HEK293 (cell line): ENCODE data around the gene BMERB1.

Experiments
- CTCF ChIA-PET: fragments of 350-600 bp; formaldehyde crosslinking; extraction: SDS; loops from one replicate; lab custom pipeline; 2021; ENCODE audit warnings: antibody characterized with exemption; lab: Yijun Ruan, JAX
- POLR2A ChIA-PET: fragments of 300-600 bp; formaldehyde crosslinking; extraction: SDS; loops from one replicate; lab custom pipeline; 2020; ENCODE audit warnings: antibody characterized with exemption, inconsistent platforms; lab: Yijun Ruan, JAX
- H3K27ac ChIP-seq: fragments of 200-500 bp; sonication (Bioruptor generic); 2 replicates; pipeline ENCODE4 v1.5.1; 2014; ENCODE audit warnings: low read depth, low read length, control low read depth, inconsistent platforms; ENCODE audit errors: extremely low read depth
- H3K36me3 ChIP-seq, 2 experiments: fragments of 200-500 bp in 1 of 2; sonication (Bioruptor generic) in 1 of 2; 1 replicate in 1 of 2; 2 replicates in 1 of 2; pipeline ENCODE4 v1.5.1; 2014 to 2017; ENCODE audit warnings: inconsistent platforms in 2 of 2, low read length in 2 of 2; ENCODE audit not compliant: control insufficient read depth in 2 of 2, insufficient read depth in 1 of 2
- H3K4me1 ChIP-seq: fragments of 200-500 bp; sonication (Bioruptor generic); 2 replicates; pipeline ENCODE4 v1.5.1; 2014; ENCODE audit warnings: mild to moderate bottlenecking, low read length, inconsistent platforms; ENCODE audit not compliant: control insufficient read depth, insufficient read depth
- H3K4me3 ChIP-seq: 2 replicates; pipeline ENCODE4 v1.5.1; 2011; ENCODE audit warnings: low read depth, mild to moderate bottlenecking, control low read depth, low read length, moderate library complexity
- H3K9me3 ChIP-seq: fragments of 200-500 bp; sonication (Bioruptor generic); 2 replicates; pipeline ENCODE4 v1.5.1; 2014; ENCODE audit warnings: low read depth, low read length, inconsistent platforms; ENCODE audit not compliant: control insufficient read depth, insufficient read depth
- HOXD13 ChIP-seq: sonication (generic); formaldehyde crosslinking; IDR thresholded peaks from 2 replicates; pipeline ENCODE4 v1.8.0; 2022; ENCODE audit warnings: missing genetic modification reagents, borderline replicate concordance
- YY1 ChIP-seq: fragments of 450-650 bp; formaldehyde crosslinking; IDR thresholded peaks from 2 replicates; pipeline ENCODE4 v1.5.1; 2018; ENCODE audit warnings: missing biosample characterization, missing genetic modification characterization
- ZNF157 ChIP-seq: fragments of 450-650 bp; formaldehyde crosslinking; IDR thresholded peaks from 2 replicates; pipeline ENCODE4 v1.5.1; 2016; ENCODE audit warnings: missing biosample characterization, missing genetic modification characterization
- ZNF184 ChIP-seq: fragments of 450-650 bp; IDR thresholded peaks from 2 replicates; pipeline ENCODE4 v1.5.1; 2018; ENCODE audit warnings: missing biosample characterization, mild to moderate bottlenecking, missing genetic modification characterization
- ZNF211 ChIP-seq: fragments of 450-650 bp; formaldehyde crosslinking; IDR thresholded peaks from 2 replicates; pipeline ENCODE4 v1.5.1; 2016; ENCODE audit warnings: low read depth, missing biosample characterization, missing genetic modification characterization
- ZNF549 ChIP-seq: fragments of 450-650 bp; IDR thresholded peaks from 2 replicates; pipeline ENCODE4 v1.5.1; 2018; ENCODE audit warnings: missing biosample characterization, missing genetic modification characterization, mild to moderate bottlenecking, inconsistent platforms, moderate library complexity
- ZNF629 ChIP-seq: fragments of 450-650 bp; formaldehyde crosslinking; IDR thresholded peaks from 2 replicates; pipeline ENCODE4 v1.5.1; 2017; ENCODE audit warnings: missing biosample characterization, missing genetic modification characterization
- ZNF654 ChIP-seq: fragments of 450-650 bp; formaldehyde crosslinking; IDR thresholded peaks from 2 replicates; pipeline ENCODE4 v1.5.1; 2016; ENCODE audit warnings: low read depth, missing biosample characterization, missing genetic modification characterization
- ZNF707 ChIP-seq: fragments of 450-650 bp; formaldehyde crosslinking; IDR thresholded peaks from 2 replicates; pipeline ENCODE4 v1.5.1; 2016; ENCODE audit warnings: missing biosample characterization, missing genetic modification characterization
- ZNF768 ChIP-seq: fragments of 450-650 bp; formaldehyde crosslinking; IDR thresholded peaks from 2 replicates; pipeline ENCODE4 v1.5.1; 2018; ENCODE audit warnings: missing biosample characterization, mild to moderate bottlenecking, missing genetic modification characterization
- ZSCAN16 ChIP-seq: fragments of 450-650 bp; formaldehyde crosslinking; IDR thresholded peaks from 2 replicates; pipeline ENCODE4 v1.5.1; 2016; ENCODE audit warnings: missing biosample characterization, missing genetic modification characterization
- ZSCAN23 ChIP-seq: fragments of 450-650 bp; formaldehyde crosslinking; IDR thresholded peaks from 2 replicates; pipeline ENCODE4 v1.5.1; 2016; ENCODE audit warnings: missing biosample characterization, missing genetic modification characterization
- TF ChIP-seq, protein P1 (sequence below): fragments of 450-650 bp; formaldehyde crosslinking; IDR thresholded peaks from 2 replicates; pipeline ENCODE4 v1.5.1; 2016; ENCODE audit warnings: missing biosample characterization, missing genetic modification characterization
- TF ChIP-seq, protein P2 (sequence below): fragments of 450-650 bp; IDR thresholded peaks from 2 replicates; pipeline ENCODE4 v1.5.1; 2018; ENCODE audit warnings: missing biosample characterization, missing genetic modification characterization
- TF ChIP-seq, protein P3 (sequence below): fragments of 450-650 bp; formaldehyde crosslinking; IDR thresholded peaks from 2 replicates; pipeline ENCODE4 v1.5.1; 2016; ENCODE audit warnings: missing biosample characterization, missing genetic modification characterization, borderline replicate concordance
- TF ChIP-seq, protein P4 (sequence below): fragments of 450-650 bp; IDR thresholded peaks from 2 replicates; pipeline ENCODE4 v1.5.1; 2018; ENCODE audit warnings: missing biosample characterization, mild to moderate bottlenecking, missing genetic modification characterization
- TF ChIP-seq, protein P5 (sequence below): fragments of 450-650 bp; formaldehyde crosslinking; IDR thresholded peaks from 2 replicates; pipeline ENCODE4 v1.5.1; 2016; ENCODE audit warnings: missing biosample characterization, missing genetic modification characterization, borderline replicate concordance
- TF ChIP-seq, protein P6 (sequence below): fragments of 450-650 bp; formaldehyde crosslinking; optimal IDR thresholded peaks from 2 replicates; pipeline ENCODE3; 2016; ENCODE audit warnings: missing biosample characterization, mild to moderate bottlenecking, missing genetic modification characterization
- TF ChIP-seq, protein P7 (sequence below): fragments of 450-650 bp; formaldehyde crosslinking; IDR thresholded peaks from 2 replicates; pipeline ENCODE4 v1.5.1; 2016; ENCODE audit warnings: missing biosample characterization, missing genetic modification characterization

BMERB1 gene

DNA sequence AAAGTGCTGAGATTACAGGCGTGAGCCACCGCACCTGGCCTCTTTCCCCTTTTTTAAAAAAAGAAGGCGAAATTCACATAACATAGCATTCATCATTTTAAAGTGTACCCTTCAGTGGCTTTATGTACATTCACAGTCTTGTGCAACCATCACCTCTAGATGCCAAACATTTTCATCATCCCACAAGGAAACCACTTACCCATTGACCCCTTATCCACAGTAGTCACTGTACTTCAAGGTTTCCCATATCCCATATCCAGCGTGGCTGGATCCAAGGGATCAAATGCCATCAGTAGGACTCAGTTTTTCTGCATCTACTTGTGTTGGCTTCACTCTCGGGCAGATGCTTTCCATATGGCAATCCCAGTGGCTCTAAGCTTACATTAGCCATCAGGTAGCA lies 50.3 kb downstream of the BMERB1 start (continued):
- TF ChIP-seq, protein P1, sequence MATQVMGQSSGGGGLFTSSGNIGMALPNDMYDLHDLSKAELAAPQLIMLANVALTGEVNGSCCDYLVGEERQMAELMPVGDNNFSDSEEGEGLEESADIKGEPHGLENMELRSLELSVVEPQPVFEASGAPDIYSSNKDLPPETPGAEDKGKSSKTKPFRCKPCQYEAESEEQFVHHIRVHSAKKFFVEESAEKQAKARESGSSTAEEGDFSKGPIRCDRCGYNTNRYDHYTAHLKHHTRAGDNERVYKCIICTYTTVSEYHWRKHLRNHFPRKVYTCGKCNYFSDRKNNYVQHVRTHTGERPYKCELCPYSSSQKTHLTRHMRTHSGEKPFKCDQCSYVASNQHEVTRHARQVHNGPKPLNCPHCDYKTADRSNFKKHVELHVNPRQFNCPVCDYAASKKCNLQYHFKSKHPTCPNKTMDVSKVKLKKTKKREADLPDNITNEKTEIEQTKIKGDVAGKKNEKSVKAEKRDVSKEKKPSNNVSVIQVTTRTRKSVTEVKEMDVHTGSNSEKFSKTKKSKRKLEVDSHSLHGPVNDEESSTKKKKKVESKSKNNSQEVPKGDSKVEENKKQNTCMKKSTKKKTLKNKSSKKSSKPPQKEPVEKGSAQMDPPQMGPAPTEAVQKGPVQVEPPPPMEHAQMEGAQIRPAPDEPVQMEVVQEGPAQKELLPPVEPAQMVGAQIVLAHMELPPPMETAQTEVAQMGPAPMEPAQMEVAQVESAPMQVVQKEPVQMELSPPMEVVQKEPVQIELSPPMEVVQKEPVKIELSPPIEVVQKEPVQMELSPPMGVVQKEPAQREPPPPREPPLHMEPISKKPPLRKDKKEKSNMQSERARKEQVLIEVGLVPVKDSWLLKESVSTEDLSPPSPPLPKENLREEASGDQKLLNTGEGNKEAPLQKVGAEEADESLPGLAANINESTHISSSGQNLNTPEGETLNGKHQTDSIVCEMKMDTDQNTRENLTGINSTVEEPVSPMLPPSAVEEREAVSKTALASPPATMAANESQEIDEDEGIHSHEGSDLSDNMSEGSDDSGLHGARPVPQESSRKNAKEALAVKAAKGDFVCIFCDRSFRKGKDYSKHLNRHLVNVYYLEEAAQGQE = no peak
- no peak for TF ChIP-seq ZNF549 (tag by site-specific recombination)
- TF ChIP-seq, protein P2, sequence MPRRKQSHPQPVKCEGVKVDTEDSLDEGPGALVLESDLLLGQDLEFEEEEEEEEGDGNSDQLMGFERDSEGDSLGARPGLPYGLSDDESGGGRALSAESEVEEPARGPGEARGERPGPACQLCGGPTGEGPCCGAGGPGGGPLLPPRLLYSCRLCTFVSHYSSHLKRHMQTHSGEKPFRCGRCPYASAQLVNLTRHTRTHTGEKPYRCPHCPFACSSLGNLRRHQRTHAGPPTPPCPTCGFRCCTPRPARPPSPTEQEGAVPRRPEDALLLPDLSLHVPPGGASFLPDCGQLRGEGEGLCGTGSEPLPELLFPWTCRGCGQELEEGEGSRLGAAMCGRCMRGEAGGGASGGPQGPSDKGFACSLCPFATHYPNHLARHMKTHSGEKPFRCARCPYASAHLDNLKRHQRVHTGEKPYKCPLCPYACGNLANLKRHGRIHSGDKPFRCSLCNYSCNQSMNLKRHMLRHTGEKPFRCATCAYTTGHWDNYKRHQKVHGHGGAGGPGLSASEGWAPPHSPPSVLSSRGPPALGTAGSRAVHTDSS (tag by site-specific recombination) = no peak
- TF ChIP-seq, protein P3, sequence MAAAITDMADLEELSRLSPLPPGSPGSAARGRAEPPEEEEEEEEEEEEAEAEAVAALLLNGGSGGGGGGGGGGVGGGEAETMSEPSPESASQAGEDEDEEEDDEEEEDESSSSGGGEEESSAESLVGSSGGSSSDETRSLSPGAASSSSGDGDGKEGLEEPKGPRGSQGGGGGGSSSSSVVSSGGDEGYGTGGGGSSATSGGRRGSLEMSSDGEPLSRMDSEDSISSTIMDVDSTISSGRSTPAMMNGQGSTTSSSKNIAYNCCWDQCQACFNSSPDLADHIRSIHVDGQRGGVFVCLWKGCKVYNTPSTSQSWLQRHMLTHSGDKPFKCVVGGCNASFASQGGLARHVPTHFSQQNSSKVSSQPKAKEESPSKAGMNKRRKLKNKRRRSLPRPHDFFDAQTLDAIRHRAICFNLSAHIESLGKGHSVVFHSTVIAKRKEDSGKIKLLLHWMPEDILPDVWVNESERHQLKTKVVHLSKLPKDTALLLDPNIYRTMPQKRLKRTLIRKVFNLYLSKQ (tag by site-specific recombination) = no peak
- TF ChIP-seq ZNF157 (tag by site-specific recombination) = no peak
- TF ChIP-seq HOXD13 (CRISPR knock-in tag) = no peak
- TF ChIP-seq, protein P4, sequence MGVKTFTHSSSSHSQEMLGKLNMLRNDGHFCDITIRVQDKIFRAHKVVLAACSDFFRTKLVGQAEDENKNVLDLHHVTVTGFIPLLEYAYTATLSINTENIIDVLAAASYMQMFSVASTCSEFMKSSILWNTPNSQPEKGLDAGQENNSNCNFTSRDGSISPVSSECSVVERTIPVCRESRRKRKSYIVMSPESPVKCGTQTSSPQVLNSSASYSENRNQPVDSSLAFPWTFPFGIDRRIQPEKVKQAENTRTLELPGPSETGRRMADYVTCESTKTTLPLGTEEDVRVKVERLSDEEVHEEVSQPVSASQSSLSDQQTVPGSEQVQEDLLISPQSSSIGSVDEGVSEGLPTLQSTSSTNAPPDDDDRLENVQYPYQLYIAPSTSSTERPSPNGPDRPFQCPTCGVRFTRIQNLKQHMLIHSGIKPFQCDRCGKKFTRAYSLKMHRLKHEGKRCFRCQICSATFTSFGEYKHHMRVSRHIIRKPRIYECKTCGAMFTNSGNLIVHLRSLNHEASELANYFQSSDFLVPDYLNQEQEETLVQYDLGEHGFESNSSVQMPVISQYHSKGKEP (tag by site-specific recombination) = no peak
- no peak for TF ChIP-seq ZSCAN16 (tag by site-specific recombination)
- TF ChIP-seq YY1 (tag by site-specific recombination) = no peak
- no peak for TF ChIP-seq ZNF707 (tag by site-specific recombination)

DNA sequence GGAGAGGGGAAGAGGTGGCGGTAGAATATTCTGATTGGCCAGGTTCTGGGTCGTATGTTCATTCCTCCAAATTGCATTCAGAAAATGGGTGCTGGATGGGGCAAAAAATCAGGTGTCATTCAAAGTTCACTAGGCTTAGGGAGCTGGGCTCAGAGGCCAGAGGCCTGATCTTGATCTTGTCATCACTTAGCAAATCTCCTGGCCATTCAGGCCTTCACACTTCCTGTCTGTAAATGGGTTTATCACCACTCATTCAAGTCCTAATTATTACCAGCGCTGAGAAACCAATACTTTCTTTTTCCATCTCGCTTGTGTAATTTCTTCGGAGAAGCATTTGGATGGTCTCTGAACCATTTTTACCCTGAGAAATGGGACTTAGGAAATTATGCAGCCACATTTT lies 50.8 kb downstream of the BMERB1 start:
- TF ChIP-seq, protein P5, sequence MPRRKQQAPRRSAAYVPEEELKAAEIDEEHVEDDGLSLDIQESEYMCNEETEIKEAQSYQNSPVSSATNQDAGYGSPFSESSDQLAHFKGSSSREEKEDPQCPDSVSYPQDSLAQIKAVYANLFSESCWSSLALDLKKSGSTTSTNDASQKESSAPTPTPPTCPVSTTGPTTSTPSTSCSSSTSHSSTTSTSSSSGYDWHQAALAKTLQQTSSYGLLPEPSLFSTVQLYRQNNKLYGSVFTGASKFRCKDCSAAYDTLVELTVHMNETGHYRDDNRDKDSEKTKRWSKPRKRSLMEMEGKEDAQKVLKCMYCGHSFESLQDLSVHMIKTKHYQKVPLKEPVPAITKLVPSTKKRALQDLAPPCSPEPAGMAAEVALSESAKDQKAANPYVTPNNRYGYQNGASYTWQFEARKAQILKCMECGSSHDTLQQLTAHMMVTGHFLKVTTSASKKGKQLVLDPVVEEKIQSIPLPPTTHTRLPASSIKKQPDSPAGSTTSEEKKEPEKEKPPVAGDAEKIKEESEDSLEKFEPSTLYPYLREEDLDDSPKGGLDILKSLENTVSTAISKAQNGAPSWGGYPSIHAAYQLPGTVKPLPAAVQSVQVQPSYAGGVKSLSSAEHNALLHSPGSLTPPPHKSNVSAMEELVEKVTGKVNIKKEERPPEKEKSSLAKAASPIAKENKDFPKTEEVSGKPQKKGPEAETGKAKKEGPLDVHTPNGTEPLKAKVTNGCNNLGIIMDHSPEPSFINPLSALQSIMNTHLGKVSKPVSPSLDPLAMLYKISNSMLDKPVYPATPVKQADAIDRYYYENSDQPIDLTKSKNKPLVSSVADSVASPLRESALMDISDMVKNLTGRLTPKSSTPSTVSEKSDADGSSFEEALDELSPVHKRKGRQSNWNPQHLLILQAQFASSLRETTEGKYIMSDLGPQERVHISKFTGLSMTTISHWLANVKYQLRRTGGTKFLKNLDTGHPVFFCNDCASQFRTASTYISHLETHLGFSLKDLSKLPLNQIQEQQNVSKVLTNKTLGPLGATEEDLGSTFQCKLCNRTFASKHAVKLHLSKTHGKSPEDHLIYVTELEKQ (tag by site-specific recombination) = no peak
- TF ChIP-seq, protein P6, sequence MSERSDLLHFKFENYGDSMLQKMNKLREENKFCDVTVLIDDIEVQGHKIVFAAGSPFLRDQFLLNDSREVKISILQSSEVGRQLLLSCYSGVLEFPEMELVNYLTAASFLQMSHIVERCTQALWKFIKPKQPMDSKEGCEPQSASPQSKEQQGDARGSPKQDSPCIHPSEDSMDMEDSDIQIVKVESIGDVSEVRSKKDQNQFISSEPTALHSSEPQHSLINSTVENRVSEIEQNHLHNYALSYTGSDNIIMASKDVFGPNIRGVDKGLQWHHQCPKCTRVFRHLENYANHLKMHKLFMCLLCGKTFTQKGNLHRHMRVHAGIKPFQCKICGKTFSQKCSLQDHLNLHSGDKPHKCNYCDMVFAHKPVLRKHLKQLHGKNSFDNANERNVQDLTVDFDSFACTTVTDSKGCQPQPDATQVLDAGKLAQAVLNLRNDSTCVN (tag by site-specific recombination) = no peak
- TF ChIP-seq HOXD13 (CRISPR knock-in tag) (no peak), ZSCAN23 (no peak), ZNF629 (tag by site-specific recombination) (no peak), ZNF184 (tag by site-specific recombination) (no peak), ZNF654 (tag by site-specific recombination) (no peak), ZNF211 (tag by site-specific recombination) (no peak), ZNF768 (no peak)
- TF ChIP-seq, protein P7, sequence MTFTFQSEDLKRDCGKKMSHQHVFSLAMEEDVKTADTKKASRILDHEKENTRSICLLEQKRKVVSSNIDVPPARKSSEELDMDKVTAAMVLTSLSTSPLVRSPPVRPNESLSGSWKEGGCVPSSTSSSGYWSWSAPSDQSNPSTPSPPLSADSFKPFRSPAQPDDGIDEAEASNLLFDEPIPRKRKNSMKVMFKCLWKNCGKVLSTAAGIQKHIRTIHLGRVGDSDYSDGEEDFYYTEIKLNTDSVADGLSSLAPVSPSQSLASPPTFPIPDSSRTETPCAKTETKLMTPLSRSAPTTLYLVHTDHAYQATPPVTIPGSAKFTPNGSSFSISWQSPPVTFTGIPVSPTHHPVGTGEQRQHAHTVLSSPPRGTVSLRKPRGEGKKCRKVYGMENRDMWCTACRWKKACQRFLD (tag by site-specific recombination) = no peak
- Histone ChIP-seq H3K4me1 (no peaks in the 10 kb centered on the region; the same call in 1 of the 2 replicates), H3K27ac (no peak overlapping the region), H3K9me3 (no peaks in the 10 kb centered on the region), H3K4me3 (no peak overlapping the region), H3K36me3 (no peaks in the 10 kb centered on the region)
- ChIA-PET CTCF (no interaction called here), POLR2A (no interaction called here)
